GM12878 (cell line): ENCODE results near the gene F12. TPM values are rescaled to one million over a fixed set of nuclear protein-coding genes. Genes with fewer than 3 reads are reported as not detected.

Experiments
- BRCA1 ChIP-seq: IDR thresholded peaks from 2 replicates; pipeline ENCODE4 v1.6.1; 2011; ENCODE audit warnings: low read depth, low read length, improper control_type of control experiment
- CBX5 ChIP-seq: sonication (generic); IDR thresholded peaks from 2 replicates; pipeline ENCODE4 v1.6.1; 2016; ENCODE audit warnings: low read depth, moderate library complexity, mild to moderate bottlenecking, inconsistent platforms
- EED ChIP-seq: sonication (generic); IDR thresholded peaks from 2 replicates; pipeline ENCODE4 v1.6.1; 2016; ENCODE audit warnings: antibody characterized with exemption, low read depth
- ELK1 ChIP-seq: IDR thresholded peaks from 2 replicates; pipeline ENCODE4 v1.6.1; 2012; ENCODE audit warnings: low read depth, low read length, improper control_type of control experiment
- EP300 ChIP-seq, 2 experiments: fragments of 150-350 bp in 1 of 2; IDR thresholded peaks; 2 replicates each; pipeline ENCODE4 v1.6.1; 2011 to 2012; ENCODE audit warnings: low read depth in 2 of 2, low read length in 2 of 2, borderline replicate concordance in 1 of 2, improper control_type of control experiment in 1 of 2, inconsistent platforms in 1 of 2; ENCODE audit not compliant: control insufficient read depth in 1 of 2
- ESRRA ChIP-seq: IDR thresholded peaks from 2 replicates; pipeline ENCODE4 v1.6.1; 2012; ENCODE audit warnings: mild to moderate bottlenecking, low read length, improper control_type of control experiment
- IRF3 ChIP-seq: fragments of 450-650 bp; IDR thresholded peaks from 2 replicates; pipeline ENCODE4 v1.6.1; 2014; ENCODE audit warnings: mild to moderate bottlenecking
- IRF4 ChIP-seq: IDR thresholded peaks from 2 replicates; pipeline ENCODE4 v1.6.1; 2011; ENCODE audit warnings: low read depth, low read length
- NFIC ChIP-seq: IDR thresholded peaks from 2 replicates; pipeline ENCODE4 v1.6.1; 2012; ENCODE audit warnings: low read depth, mild to moderate bottlenecking, inconsistent platforms, low read length, moderate library complexity
- PRDM15 ChIP-seq: fragments of 450-650 bp; formaldehyde crosslinking; IDR thresholded peaks from 2 replicates; pipeline ENCODE4 v1.4.0; 2020; ENCODE audit warnings: mild to moderate bottlenecking, moderate library complexity
- RAD51 ChIP-seq: fragments of 450-650 bp; IDR thresholded peaks from 2 replicates; pipeline ENCODE4 v1.6.1; 2016; ENCODE audit warnings: moderate library complexity, mild to moderate bottlenecking, inconsistent platforms
- TCF12 ChIP-seq: IDR thresholded peaks from 2 replicates; pipeline ENCODE4 v1.6.1; 2011; ENCODE audit warnings: low read depth, mild to moderate bottlenecking, low read length
- WRNIP1 ChIP-seq: IDR thresholded peaks from 2 replicates; pipeline ENCODE4 v1.6.1; 2011; ENCODE audit warnings: low read depth, low read length, improper control_type of control experiment, borderline replicate concordance
- ZBTB33 ChIP-seq: fragments of 450-650 bp; IDR thresholded peaks from 2 replicates; pipeline ENCODE4 v1.6.1; 2017; ENCODE audit warnings: mild to moderate bottlenecking
- ZNF687 ChIP-seq: fragments of 450-650 bp; IDR thresholded peaks from 2 replicates; pipeline ENCODE4 v1.6.1; 2017; ENCODE audit warnings: mild to moderate bottlenecking, moderate library complexity
- polyA plus RNA-seq, 11 experiments: library from polyadenylated mRNA; depleted of rRNA in 4 of 11; unstranded in 6 of 11; stranded (reverse) in 5 of 11; fragments of >200 nt; fragmentation: Nextera tagmentation in 4 of 11; fragmentation: Illumina TruSeq in 1 of 11; extraction: Ambion mirVana in 4 of 11; extraction: Trizol in 1 of 11; gene quantifications; 1 replicate in 1 of 11; 2 replicates in 10 of 11; pipeline versions ENCODE4 v1.2.1 to v1.2.3, GENCODE V29; 2011 to 2016; ENCODE audit warnings: inconsistent platforms in 2 of 11, missing spikeins in 2 of 11, low read depth in 1 of 11
- total RNA-seq, 4 experiments: library from RNA; depleted of rRNA in 3 of 4; stranded (reverse); fragments of >200 nt in 3 of 4; fragmentation: Illumina TruSeq in 1 of 4; extraction: Trizol in 1 of 4; gene quantifications; 2 replicates each; pipeline versions ENCODE4 v1.2.1 to v1.2.3, GENCODE V29; 2013 to 2021

Gene F12
- total and polyA plus RNA-seq, 10 of the 15 experiments (the other 5 are each of a cell fraction or from before 2014, with no cell fraction given) = 0.25 to 11.3 (median 5.5) TPM

GRCh38 chr5:177403792-177404640 is 5.3 kb downstream of the F12 start (continued):
- no peak for TF ChIP-seq PRDM15 (CRISPR knock-in tag)
- TF ChIP-seq IRF4 = 0 out of 2 replicates have a peak, but pooled peaks have one; percentile 16
- no peak for TF ChIP-seq WRNIP1
- no peak for TF ChIP-seq EP300 (IDR thresholded peaks at IDR 0.05; ENCODE audit: borderline replicate concordance in 1 of 2, control insufficient read depth in 1 of 2, low read depth in 2 of 2, low read length in 2 of 2)
- TF ChIP-seq ZNF687 = peak; percentile 64
- TF ChIP-seq BRCA1 = no peak
- no peak for TF ChIP-seq IRF3
- no peak for TF ChIP-seq RAD51
- no peak for TF ChIP-seq EED
- TF ChIP-seq ZBTB33 = no peak
- no peak for TF ChIP-seq ESRRA
- TF ChIP-seq TCF12 = no peak
- no peak for TF ChIP-seq CBX5
- TF ChIP-seq NFIC = no peak
- no peak for TF ChIP-seq ELK1
